Measurements from ENCODE around the gene DYRK1A.

DYRK1A gene

GRCh38 chr21:37530901-37531351 is 164.4 kb downstream of the DYRK1A start:
- H3K27ac ChIP-seq, result no peak overlapping the region
- TF ChIP-seq CTCF (conservative IDR thresholded peaks at IDR 0.05), result no peak

GRCh38 chr21:37531431-37531932 is 164.9 kb downstream of the DYRK1A start:
- H3K27ac ChIP-seq, result no peak overlapping the region
- no peak for TF ChIP-seq CTCF (conservative IDR thresholded peaks at IDR 0.05)

- no peak overlapping the region; the same call in 1 of the 2 replicates for H3K27ac ChIP-seq
- TF ChIP-seq CTCF (conservative IDR thresholded peaks at IDR 0.05), result peak; percentile 71
Observed at GRCh38 chr21:37532868-37533780, 166.6 kb downstream of the DYRK1A start.

GRCh38 chr21:37534431-37534830 is 167.9 kb downstream of the DYRK1A start:
- H3K27ac ChIP-seq, result no peak overlapping the region

GRCh38 chr21:37535130-37535529 is 168.6 kb downstream of the DYRK1A start:
- TF ChIP-seq CTCF (conservative IDR thresholded peaks at IDR 0.05), result no peak
- H3K27ac ChIP-seq, result no peak overlapping the region

More at GRCh38 chr21:37534431-37534830, 167.9 kb downstream of the DYRK1A start:
- no peak for TF ChIP-seq CTCF (conservative IDR thresholded peaks at IDR 0.05)

GRCh38 chr21:37535672-37536071 is 169.1 kb downstream of the DYRK1A start:
- no peak for TF ChIP-seq CTCF (conservative IDR thresholded peaks at IDR 0.05)
- no peak overlapping the region for H3K27ac ChIP-seq

GRCh38 chr21:37536616-37537278 is 170.2 kb downstream of the DYRK1A start:
- TF ChIP-seq CTCF (conservative IDR thresholded peaks at IDR 0.05), result no peak
- H3K27ac ChIP-seq, result no peak overlapping the region

All from VCaP (cell line).